SK-N-SH (cell line): ENCODE results near the gene LRRC1.

Source experiments
- CTCF ChIP-seq: fragments of 200-600 bp; sonication (generic); IDR thresholded peaks from 2 replicates; pipeline ENCODE4 v1.6.1; 2017; ENCODE audit warnings: antibody characterized with exemption, mild to moderate bottlenecking, moderate library complexity
- GATA2 ChIP-seq: sonication (generic); formaldehyde crosslinking; IDR thresholded peaks from 2 replicates; pipeline ENCODE4 v1.5.0; 2020; ENCODE audit warnings: mild to moderate bottlenecking, missing genetic modification reagents
- MAX ChIP-seq: IDR thresholded peaks from 2 replicates; pipeline ENCODE4 v1.4.0; 2012; ENCODE audit warnings: low read depth
- RCOR1 ChIP-seq: fragments of 150-350 bp; IDR thresholded peaks from 2 replicates; pipeline ENCODE4 v1.6.1; 2017; ENCODE audit warnings: antibody characterized with exemption, low read length

- TF ChIP-seq RCOR1: no peak
- TF ChIP-seq GATA2: no peak
- no peak for TF ChIP-seq MAX
- no peak for TF ChIP-seq CTCF
Observed at GRCh38 chr6:53938810-53939209, 144.0 kb downstream of the LRRC1 start.
